ENCODE results near the gene UNC50.

DNA sequence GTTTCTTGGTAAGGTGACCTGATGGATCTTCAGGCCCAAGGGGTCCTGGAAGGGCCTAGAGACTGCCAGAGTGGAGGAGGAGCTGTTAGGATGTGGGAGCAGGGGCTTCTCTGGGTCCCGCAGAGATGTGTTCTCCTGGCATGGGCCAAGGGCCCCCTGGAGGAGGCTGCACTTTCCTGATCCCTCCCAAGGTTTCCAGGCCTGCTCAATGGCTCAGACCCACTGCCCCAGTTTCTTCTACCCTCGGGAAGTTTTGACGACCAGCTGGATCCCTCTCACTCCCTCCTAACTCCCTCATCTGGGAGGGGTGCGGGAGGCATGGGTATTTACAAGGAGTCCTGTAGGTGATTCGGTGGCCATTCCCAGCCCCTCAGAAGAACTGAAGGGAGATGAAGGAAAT lies 36.2 kb upstream of the UNC50 start:
- TF ChIP-seq, protein P1, sequence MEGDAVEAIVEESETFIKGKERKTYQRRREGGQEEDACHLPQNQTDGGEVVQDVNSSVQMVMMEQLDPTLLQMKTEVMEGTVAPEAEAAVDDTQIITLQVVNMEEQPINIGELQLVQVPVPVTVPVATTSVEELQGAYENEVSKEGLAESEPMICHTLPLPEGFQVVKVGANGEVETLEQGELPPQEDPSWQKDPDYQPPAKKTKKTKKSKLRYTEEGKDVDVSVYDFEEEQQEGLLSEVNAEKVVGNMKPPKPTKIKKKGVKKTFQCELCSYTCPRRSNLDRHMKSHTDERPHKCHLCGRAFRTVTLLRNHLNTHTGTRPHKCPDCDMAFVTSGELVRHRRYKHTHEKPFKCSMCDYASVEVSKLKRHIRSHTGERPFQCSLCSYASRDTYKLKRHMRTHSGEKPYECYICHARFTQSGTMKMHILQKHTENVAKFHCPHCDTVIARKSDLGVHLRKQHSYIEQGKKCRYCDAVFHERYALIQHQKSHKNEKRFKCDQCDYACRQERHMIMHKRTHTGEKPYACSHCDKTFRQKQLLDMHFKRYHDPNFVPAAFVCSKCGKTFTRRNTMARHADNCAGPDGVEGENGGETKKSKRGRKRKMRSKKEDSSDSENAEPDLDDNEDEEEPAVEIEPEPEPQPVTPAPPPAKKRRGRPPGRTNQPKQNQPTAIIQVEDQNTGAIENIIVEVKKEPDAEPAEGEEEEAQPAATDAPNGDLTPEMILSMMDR (IDR thresholded peaks at IDR 0.05; ENCODE audit: poor library complexity): no peak
- TF ChIP-seq EZH2phosphoT487 (IDR thresholded peaks at IDR 0.05; ENCODE audit: low read depth, severe bottlenecking, unreplicated experiment): no peak
